IPS DF 6.9 (cell line): Measurements from ENCODE around the gene MAPK8IP2.
"Not testable (repeated sequence)": the region's sequence is repeated elsewhere in the genome, so short reads cannot be mapped to it uniquely, and the experiment has no call there.

Experiments used
- DNase-seq: peaks from one replicate; pipeline ENCODE4 v3.0.0-alpha.2; 2013; ENCODE audit warnings: low read depth, low spot score
- H3K27ac ChIP-seq: one replicate; pipeline ENCODE4 v1.5.1; 2013; ENCODE audit warnings: low read length, control low read depth
- H3K27me3 ChIP-seq: 2 replicates; pipeline ENCODE4 v1.6.1; 2013; ENCODE audit warnings: mild to moderate bottlenecking, low read length; ENCODE audit not compliant: control insufficient read depth, insufficient read depth
- H3K36me3 ChIP-seq: 2 replicates; pipeline ENCODE4 v1.6.1; 2013; ENCODE audit warnings: low read length; ENCODE audit not compliant: control insufficient read depth, insufficient read depth
- H3K4me1 ChIP-seq: 2 replicates; pipeline ENCODE4 v1.6.1; 2013; ENCODE audit warnings: low read length; ENCODE audit not compliant: control insufficient read depth, insufficient read depth
- H3K4me3 ChIP-seq: 2 replicates; pipeline ENCODE4 v1.5.1; 2013; ENCODE audit warnings: mild to moderate bottlenecking, low read length
- H3K9me3 ChIP-seq: 2 replicates; pipeline ENCODE4 v1.6.1; 2013; ENCODE audit warnings: low read length, inconsistent platforms; ENCODE audit not compliant: control insufficient read depth, insufficient read depth
- WGBS: extraction: QIAGEN DNeasy Blood & Tissue Kit; methylation state at CpG from one replicate; pipeline ENCODE4 v1.1.7; 2013; ENCODE audit warnings: mixed read lengths, missing lambda C conversion rate; ENCODE audit not compliant: insufficient read length, insufficient coverage; 5-methylcytosine and 5-hydroxymethylcytosine counted together

MAPK8IP2 gene

GRCh38 chr22:50606946-50607658 is 6.5 kb downstream of the MAPK8IP2 start:
- H3K27ac ChIP-seq, result no peak overlapping the region
- no peaks in the 10 kb centered on the region for H3K9me3 ChIP-seq
- DNase-seq, result no peak
- no peak overlapping the region for H3K4me3 ChIP-seq
- no CpG with 5 or more reads among the region's 18 CpGs for WGBS
- H3K27me3 ChIP-seq, result 0 out of 2 replicates have a peak, but pooled peaks cover 5% of the 10 kb centered on the region
- no peaks in the 10 kb centered on the region for H3K36me3 ChIP-seq
- H3K4me1 ChIP-seq, result no peaks in the 10 kb centered on the region

- no peaks in the 10 kb centered on the region for H3K36me3 ChIP-seq
- H3K9me3 ChIP-seq, result no peaks in the 10 kb centered on the region
- WGBS, result no CpG with 5 or more reads among the region's 6 CpGs
- 0 out of 2 replicates have a peak, but pooled peaks cover under 1% of the 10 kb centered on the region for H3K27me3 ChIP-seq
- no peak for DNase-seq
- no peak overlapping the region for H3K27ac ChIP-seq
- no peak overlapping the region for H3K4me3 ChIP-seq
- 0 out of 2 replicates have a peak, but pooled peaks cover 3% of the 10 kb centered on the region for H3K4me1 ChIP-seq
Observed at GRCh38 chr22:50607659-50608020, 7.0 kb downstream of the MAPK8IP2 start.

- not testable (repeated sequence) for DNase-seq, H3K36me3 ChIP-seq, H3K27me3 ChIP-seq, H3K9me3 ChIP-seq, H3K4me1 ChIP-seq, H3K27ac ChIP-seq, H3K4me3 ChIP-seq
- WGBS, result no CpG with 5 or more reads among the region's 39 CpGs
Observed at GRCh38 chr22:50608058-50608840, 7.7 kb downstream of the MAPK8IP2 start.

- no peak for DNase-seq
- Histone ChIP-seq H3K27ac (no peak overlapping the region), H3K36me3 (no peaks in the 10 kb centered on the region), H3K4me3 (no peak overlapping the region), H3K4me1 (0 out of 2 replicates have a peak, but pooled peaks cover 3% of the 10 kb centered on the region), H3K9me3 (no peaks in the 10 kb centered on the region), H3K27me3 (no peaks in the 10 kb centered on the region)
- no CpG with 5 or more reads among the region's 10 CpGs for WGBS
Observed at GRCh38 chr22:50608996-50609395, 8.4 kb downstream of the MAPK8IP2 start.

- Histone ChIP-seq H3K27ac (no peak overlapping the region), H3K27me3 (no peaks in the 10 kb centered on the region), H3K4me3 (no peak overlapping the region), H3K36me3 (no peaks in the 10 kb centered on the region), H3K4me1 (0 out of 2 replicates have a peak, but pooled peaks cover 3% of the 10 kb centered on the region), H3K9me3 (no peaks in the 10 kb centered on the region)
- no peak for DNase-seq
- WGBS, result no CpG with 5 or more reads among the region's 12 CpGs
Observed at GRCh38 chr22:50609599-50609998, 9.0 kb downstream of the MAPK8IP2 start.

GRCh38 chr22:50610041-50610451 is 9.5 kb downstream of the MAPK8IP2 start:
- no peak for DNase-seq
- Histone ChIP-seq H3K4me3 (no peak overlapping the region), H3K27me3 (no peaks in the 10 kb centered on the region), H3K9me3 (no peaks in the 10 kb centered on the region), H3K4me1 (0 out of 2 replicates have a peak, but pooled peaks cover 3% of the 10 kb centered on the region), H3K36me3 (no peaks in the 10 kb centered on the region), H3K27ac (no peak overlapping the region)
- no CpG with 5 or more reads among the region's 11 CpGs for WGBS

GRCh38 chr22:50610581-50610980 is 10.0 kb downstream of the MAPK8IP2 start:
- WGBS, result no CpG with 5 or more reads among the region's 17 CpGs
- H3K9me3 ChIP-seq, result no peaks in the 10 kb centered on the region
- no peaks in the 10 kb centered on the region for H3K36me3 ChIP-seq
- DNase-seq, result no peak
- no peak overlapping the region for H3K4me3 ChIP-seq
- H3K4me1 ChIP-seq, result 0 out of 2 replicates have a peak, but pooled peaks cover 3% of the 10 kb centered on the region
- no peaks in the 10 kb centered on the region for H3K27me3 ChIP-seq
- H3K27ac ChIP-seq, result no peak overlapping the region

GRCh38 chr22:50611341-50612060 is 10.9 kb downstream of the MAPK8IP2 start:
- no peaks in the 10 kb centered on the region for H3K9me3 ChIP-seq
- 0 out of 2 replicates have a peak, but pooled peaks cover 3% of the 10 kb centered on the region for H3K4me1 ChIP-seq
- WGBS, result no CpG with 5 or more reads among the region's 26 CpGs
- no peak for DNase-seq
- H3K36me3 ChIP-seq, result no peaks in the 10 kb centered on the region
- no peak overlapping the region for H3K4me3 ChIP-seq
- H3K27ac ChIP-seq, result no peak overlapping the region
- H3K27me3 ChIP-seq, result no peaks in the 10 kb centered on the region

GRCh38 chr22:50612168-50612527 is 11.6 kb downstream of the MAPK8IP2 start:
- Histone ChIP-seq H3K9me3 (no peaks in the 10 kb centered on the region), H3K27ac (no peak overlapping the region), H3K27me3 (no peaks in the 10 kb centered on the region), H3K4me3 (no peak overlapping the region), H3K36me3 (no peaks in the 10 kb centered on the region), H3K4me1 (0 out of 2 replicates have a peak, but pooled peaks cover 3% of the 10 kb centered on the region)
- WGBS, result no CpG with 5 or more reads among the region's 6 CpGs
- no peak for DNase-seq

GRCh38 chr22:50612528-50613221 is 12.1 kb downstream of the MAPK8IP2 start:
- H3K4me3 ChIP-seq, result no peak overlapping the region
- DNase-seq, result no peak
- no peaks in the 10 kb centered on the region for H3K27me3 ChIP-seq
- no peak overlapping the region for H3K27ac ChIP-seq
- 0 out of 2 replicates have a peak, but pooled peaks cover 3% of the 10 kb centered on the region for H3K4me1 ChIP-seq
- H3K36me3 ChIP-seq, result no peaks in the 10 kb centered on the region
- H3K9me3 ChIP-seq, result no peaks in the 10 kb centered on the region
- no CpG with 5 or more reads among the region's 31 CpGs for WGBS
